Measurements from ENCODE around the gene NKD2.
"Not testable (repeated sequence)": the region's sequence is repeated elsewhere in the genome, so short reads cannot be mapped to it uniquely, and the experiment has no call there.

Gene NKD2

GRCh38 chr5:1017691-1018455 lies 9.3 kb downstream of the NKD2 start:
- ChIA-PET POLR2A (ENCODE audit: low non-redundant PET) (no interaction called here), CTCF (interaction anchor here (0.7 to 1.7 kb wide), 5 partner anchors 10 to 374 kb away, joined by 3 to 9 read pairs (median 4); partner anchors contain the start of gene NKD2)
- no peak overlapping the region for H3K27ac ChIP-seq
- TF ChIP-seq, protein P1, sequence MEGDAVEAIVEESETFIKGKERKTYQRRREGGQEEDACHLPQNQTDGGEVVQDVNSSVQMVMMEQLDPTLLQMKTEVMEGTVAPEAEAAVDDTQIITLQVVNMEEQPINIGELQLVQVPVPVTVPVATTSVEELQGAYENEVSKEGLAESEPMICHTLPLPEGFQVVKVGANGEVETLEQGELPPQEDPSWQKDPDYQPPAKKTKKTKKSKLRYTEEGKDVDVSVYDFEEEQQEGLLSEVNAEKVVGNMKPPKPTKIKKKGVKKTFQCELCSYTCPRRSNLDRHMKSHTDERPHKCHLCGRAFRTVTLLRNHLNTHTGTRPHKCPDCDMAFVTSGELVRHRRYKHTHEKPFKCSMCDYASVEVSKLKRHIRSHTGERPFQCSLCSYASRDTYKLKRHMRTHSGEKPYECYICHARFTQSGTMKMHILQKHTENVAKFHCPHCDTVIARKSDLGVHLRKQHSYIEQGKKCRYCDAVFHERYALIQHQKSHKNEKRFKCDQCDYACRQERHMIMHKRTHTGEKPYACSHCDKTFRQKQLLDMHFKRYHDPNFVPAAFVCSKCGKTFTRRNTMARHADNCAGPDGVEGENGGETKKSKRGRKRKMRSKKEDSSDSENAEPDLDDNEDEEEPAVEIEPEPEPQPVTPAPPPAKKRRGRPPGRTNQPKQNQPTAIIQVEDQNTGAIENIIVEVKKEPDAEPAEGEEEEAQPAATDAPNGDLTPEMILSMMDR (conservative IDR thresholded peaks at IDR 0.05; ENCODE audit: low read depth): no peak
- no peak for DNase-seq (ENCODE audit: low spot score)

GRCh38 chr5:1018596-1018995 lies 10.0 kb downstream of the NKD2 start:
- ChIA-PET POLR2A (ENCODE audit: low non-redundant PET) (no interaction called here), CTCF (interaction anchor here (0.7 to 1.7 kb wide), 2 partner anchors 10 to 84 kb away, joined by 3 to 9 read pairs; partner anchors contain the start of gene NKD2)
- DNase-seq (ENCODE audit: low spot score): no peak
- TF ChIP-seq, protein P1 (conservative IDR thresholded peaks at IDR 0.05; ENCODE audit: low read depth): no peak
- H3K27ac ChIP-seq: no peak overlapping the region

- DNase-seq (ENCODE audit: low spot score): no peak
- no peak overlapping the region for H3K27ac ChIP-seq
- CTCF ChIA-PET: interaction anchor here (0.6 to 1.7 kb wide), 2 partner anchors 11 to 24 kb away, joined by 4 to 9 read pairs; partner anchors contain the start of gene NKD2
- TF ChIP-seq, protein P1 (conservative IDR thresholded peaks at IDR 0.05; ENCODE audit: low read depth): no peak
- POLR2A ChIA-PET (ENCODE audit: low non-redundant PET): no interaction called here
Observed at GRCh38 chr5:1019001-1019905, 10.7 kb downstream of the NKD2 start.

GRCh38 chr5:1020452-1020961 lies 11.9 kb downstream of the NKD2 start:
- TF ChIP-seq, protein P1 (conservative IDR thresholded peaks at IDR 0.05; ENCODE audit: low read depth): no peak
- ChIA-PET CTCF (interaction anchor here (0.6 kb wide), 1 partner anchor 147 kb away, joined by 6 read pairs; no protein-coding TSS in a partner anchor), POLR2A (ENCODE audit: low non-redundant PET) (no interaction called here)
- no peak overlapping the region for H3K27ac ChIP-seq
- DNase-seq (ENCODE audit: low spot score): no peak

GRCh38 chr5:1021136-1021968 lies 12.8 kb downstream of the NKD2 start:
- POLR2A ChIA-PET (ENCODE audit: low non-redundant PET): no interaction called here
- DNase-seq (ENCODE audit: low spot score): no peak
- TF ChIP-seq, protein P1 (conservative IDR thresholded peaks at IDR 0.05; ENCODE audit: low read depth): no peak
- H3K27ac ChIP-seq: no peak overlapping the region
- CTCF ChIA-PET: interaction anchor here (0.5 kb wide), 1 partner anchor 605 kb away, joined by 3 read pairs; no protein-coding TSS in a partner anchor

DNA sequence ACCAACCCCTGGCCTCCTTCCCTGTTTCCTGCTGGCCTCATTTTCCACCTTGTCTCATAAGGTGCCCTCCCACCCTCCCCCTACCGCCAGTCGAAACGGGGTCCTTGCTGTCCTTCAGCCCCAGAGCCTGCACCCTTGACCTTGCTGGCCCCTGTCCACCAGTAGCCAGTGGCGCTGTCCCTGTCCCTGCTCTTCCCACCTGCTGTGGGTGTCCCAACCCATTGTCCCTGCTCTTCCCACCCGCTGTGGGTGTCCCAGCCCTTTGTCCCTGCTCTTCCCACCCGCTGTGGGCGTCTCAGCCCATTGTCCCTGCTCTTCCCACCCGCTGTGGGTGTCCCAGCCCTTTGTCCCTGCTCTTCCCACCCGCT lies 13.4 kb downstream of the NKD2 start:
- CTCF ChIA-PET; DNase-seq (ENCODE audit: low spot score); H3K27ac ChIP-seq; POLR2A ChIA-PET (ENCODE audit: low non-redundant PET): not testable (repeated sequence)
